Neutrophil (primary cell): ENCODE results near the gene INSL4.

Experiments used
- H3K27ac ChIP-seq: fragments of 200-600 bp; sonication (generic); 2 replicates; pipeline ENCODE4 v1.5.1; 2016; ENCODE audit warnings: mild to moderate bottlenecking, moderate library complexity
- H3K27me3 ChIP-seq: fragments of 200-600 bp; sonication (generic); 2 replicates; pipeline ENCODE4 v1.6.0; 2016; ENCODE audit warnings: mild to moderate bottlenecking
- H3K36me3 ChIP-seq: fragments of 200-600 bp; sonication (generic); 2 replicates; pipeline ENCODE4 v1.5.1; 2017
- H3K4me1 ChIP-seq, 2 experiments: fragments of 200-600 bp in 1 of 2; sonication (generic) in 1 of 2; 1 replicate in 1 of 2; 2 replicates in 1 of 2; pipeline versions ENCODE4 v1.5.1 to v1.6.1; 2013 to 2016; ENCODE audit warnings: low read depth in 1 of 2, low read length in 1 of 2, mild to moderate bottlenecking in 1 of 2, moderate library complexity in 1 of 2; ENCODE audit not compliant: control insufficient read depth in 1 of 2, insufficient read depth in 1 of 2
- H3K4me3 ChIP-seq, 2 experiments: fragments of 200-600 bp in 1 of 2; sonication (generic) in 1 of 2; 1 replicate in 1 of 2; 2 replicates in 1 of 2; pipeline ENCODE4 v1.5.1; 2013 to 2016; ENCODE audit warnings: low read depth in 1 of 2, low read length in 1 of 2, mild to moderate bottlenecking in 1 of 2, moderate library complexity in 1 of 2
- H3K9me3 ChIP-seq: fragments of 200-600 bp; sonication (generic); 2 replicates; pipeline ENCODE4 v1.5.1; 2016
- CTCF ChIP-seq: fragments of 200-600 bp; sonication (generic); IDR thresholded peaks from 2 replicates; pipeline ENCODE4 v1.5.1; 2016; ENCODE audit warnings: antibody characterized with exemption

INSL4 gene

GRCh38 chr9:5263351-5264218 is 32.4 kb downstream of the INSL4 start:
- H3K27ac ChIP-seq, result no peak overlapping the region
- H3K4me3 ChIP-seq, result no peak overlapping the region
- no peaks in the 10 kb centered on the region for H3K36me3 ChIP-seq
- H3K9me3 ChIP-seq, result no peaks in the 10 kb centered on the region
- H3K4me1 ChIP-seq, result no peaks in the 10 kb centered on the region
- H3K27me3 ChIP-seq, result no peaks in the 10 kb centered on the region
- no peak for TF ChIP-seq CTCF

- no peaks in the 10 kb centered on the region for H3K36me3 ChIP-seq
- no peaks in the 10 kb centered on the region for H3K27me3 ChIP-seq
- TF ChIP-seq CTCF, result no peak
- H3K9me3 ChIP-seq, result no peaks in the 10 kb centered on the region
- H3K4me3 ChIP-seq, result no peak overlapping the region
- no peaks in the 10 kb centered on the region for H3K4me1 ChIP-seq
- no peak overlapping the region for H3K27ac ChIP-seq
Observed at GRCh38 chr9:5264219-5264595, 33.0 kb downstream of the INSL4 start.

DNA sequence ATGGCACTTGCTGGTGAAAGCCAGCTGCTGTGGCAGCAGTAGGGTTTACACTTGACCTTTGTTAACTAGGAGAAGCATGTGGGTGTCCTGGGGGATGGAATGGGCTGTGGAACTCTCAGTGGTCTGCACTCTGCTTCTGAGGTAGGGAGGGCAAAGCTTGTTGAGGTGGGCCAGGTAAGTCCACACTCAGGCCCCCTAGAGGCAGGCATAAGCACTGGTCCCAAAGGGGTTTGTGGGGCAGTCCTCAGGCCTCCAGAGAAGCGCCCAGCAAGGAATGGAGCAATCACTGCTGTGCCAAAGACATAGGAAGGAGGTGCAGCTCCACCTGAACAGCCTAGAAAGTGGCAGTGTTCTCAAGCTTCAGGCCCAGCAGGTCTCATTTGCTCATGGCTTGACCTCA is 34.7 kb downstream of the INSL4 start:
- no peak overlapping the region for H3K4me3 ChIP-seq
- H3K9me3 ChIP-seq, result no peaks in the 10 kb centered on the region
- H3K27ac ChIP-seq, result no peak overlapping the region
- no peaks in the 10 kb centered on the region for H3K27me3 ChIP-seq
- H3K36me3 ChIP-seq, result no peaks in the 10 kb centered on the region
- H3K4me1 ChIP-seq, result no peaks in the 10 kb centered on the region
- TF ChIP-seq CTCF, result no peak

GRCh38 chr9:5269249-5269715 is 38.1 kb downstream of the INSL4 start:
- Histone ChIP-seq H3K36me3 (no peaks in the 10 kb centered on the region), H3K4me1 (no peaks in the 10 kb centered on the region), H3K4me3 (no peak overlapping the region), H3K27ac (no peak overlapping the region), H3K9me3 (no peaks in the 10 kb centered on the region), H3K27me3 (no peaks in the 10 kb centered on the region)
- no peak for TF ChIP-seq CTCF

- Histone ChIP-seq H3K27ac (no peak overlapping the region), H3K4me3 (no peak overlapping the region), H3K36me3 (no peaks in the 10 kb centered on the region), H3K4me1 (no peaks in the 10 kb centered on the region), H3K9me3 (no peaks in the 10 kb centered on the region), H3K27me3 (no peaks in the 10 kb centered on the region)
- no peak for TF ChIP-seq CTCF
Observed at GRCh38 chr9:5274770-5275169, 43.6 kb downstream of the INSL4 start.
